C4-2B (cell line): ENCODE results near the gene CAPN13.

Source experiments
- CTCF ChIP-seq: fragments of 450-650 bp; conservative IDR thresholded peaks from 2 replicates; pipeline ENCODE4 v1.5.1; 2017; ENCODE audit warnings: mild to moderate bottlenecking
- ZFX ChIP-seq: fragments of 450-650 bp; IDR thresholded peaks from 2 replicates; pipeline ENCODE4 v1.6.1; 2017

GRCh38 chr2:30756051-30756719 is 51.1 kb downstream of the CAPN13 start:
- TF ChIP-seq CTCF (no peak), ZFX (no peak)
